Pancreas (tissue), 10 donors: ENCODE results near the gene IL17RD. TPM values are rescaled to one million over a fixed set of nuclear protein-coding genes. Genes with fewer than 3 reads are reported as not detected.

ENCODE experiments used
- ATAC-seq, 4 donors: fragments of 200-7000 bp; cut with Tn5 transposase; one replicate each; pipeline versions ENCODE4 v1.8.0 to v1.9.1; 2020; ENCODE audit warnings: mild to moderate bottlenecking in 4 of 4, moderate library complexity in 4 of 4
- DNase-seq, 6 donors: peaks; one replicate each; pipeline ENCODE4 v3.0.0-alpha.2; 2020
- FAIRE-seq: peaks from 2 replicates; lab custom pipeline; 2012; peaks lifted over from hg19 to GRCh38; lab: Jason Lieb, UNC
- H3K27ac ChIP-seq, 4 donors: fragments of 200-600 bp; sonication (generic); 1 replicate in 3 of 4; 2 replicates in 1 of 4; pipeline versions ENCODE4 v1.5.0 to v1.8.0; 2020
- H3K27me3 ChIP-seq, 4 donors: fragments of 200-600 bp; one replicate each; pipeline ENCODE4 v1.8.0; 2021
- H3K36me3 ChIP-seq, 3 donors: fragments of 200-600 bp; sonication (generic) in 1 of 3; one replicate each; pipeline versions ENCODE4 v1.5.0 to v1.8.0; 2020 to 2021
- H3K4me1 ChIP-seq, 3 donors: fragments of 200-600 bp; one replicate each; pipeline ENCODE4 v1.8.0; 2021
- H3K4me3 ChIP-seq, 4 donors: fragments of 200-600 bp; sonication (generic) in 2 of 4; one replicate each; pipeline versions ENCODE4 v1.5.0 to v1.8.0; 2020 to 2021
- H3K9me3 ChIP-seq, 4 donors: fragments of 200-600 bp; one replicate each; pipeline ENCODE4 v1.8.0; 2021
- WGBS, 2 donors: extraction: QIAGEN DNeasy Blood & Tissue Kit; methylation state at CpG; one replicate each; pipeline ENCODE4 v1.1.7; 2013; 5-methylcytosine and 5-hydroxymethylcytosine counted together
- intact Hi-C, 3 donors: fragments of 100-400 bp; cut with DNase I; formaldehyde crosslinking; loops; one replicate each; pipeline versions ENCODE4 v1.11.1 to v1.14.2; 2022
- polyA plus RNA-seq, 2 donors: library from polyadenylated mRNA; stranded (reverse); fragments of 200-250 nt; gene quantifications; one replicate each; pipeline ENCODE4 v1.2.3, GENCODE V29; 2013
- total RNA-seq, 6 donors: library from RNA; stranded (reverse); fragmentation: NEBNext Ultra II Directional in 4 of 6; extraction: Animal tissue kit (Norgen Biotek cat#: 25700) in 4 of 6; gene quantifications; one replicate each; pipeline versions ENCODE4 v1.2.1 to v1.2.4, GENCODE V29; 2021 to 2023
- TF ChIP-seq, protein P1 (sequence below), 4 donors: fragments of 200-600 bp; sonication (generic) in 3 of 4; IDR thresholded peaks; one replicate each; pipeline versions ENCODE4 v1.5.0 to v1.8.0; 2021; ENCODE audit warnings: antibody characterized with exemption in 4 of 4
- donor health status: healthy with polysubstance abuse.
- donor health status: DM: no; HTN: no; CAD: no; lungs with moderate emphysema.
- donor health status: DM: no; HTN: no; CAD: no.
- donor health status: control.
- donor health status: control.
- donor health status: Bipolar disorder and iron deficiency.
- donor health status: DM: yes; HTN: yes; CAD: no.
- donor health status: DM: no; HTN: no; CAD: no.
- donor health status: DM: no; HTN: no; CAD: no.
- donor health status: DM: yes; HTN: yes; CAD: no.

The IL17RD gene
- total and polyA plus RNA-seq, 8 donors: 0.42 to 3.9 (median 1.9) TPM

DNA sequence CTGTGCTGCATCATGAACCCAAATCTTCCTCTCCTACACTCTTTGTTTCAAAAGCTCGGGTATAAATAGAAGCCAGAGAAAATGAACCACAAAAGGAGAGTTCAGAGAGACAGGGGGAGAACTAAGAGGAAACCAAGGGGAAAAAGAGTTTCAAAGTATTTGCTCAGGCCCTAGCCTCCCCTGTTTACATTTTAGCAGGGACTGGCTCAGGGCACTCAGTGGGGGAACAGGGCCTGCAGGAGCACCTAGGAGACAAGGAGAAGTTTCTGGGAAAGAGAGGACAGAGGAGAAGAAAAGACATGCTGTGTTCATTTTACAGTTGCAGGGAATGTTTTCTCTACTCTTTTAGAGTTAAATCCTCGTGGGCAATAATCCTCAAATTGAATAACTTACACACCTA lies 8.5 kb upstream of the IL17RD start:
- ATAC-seq (no peak), DNase-seq (no peak), FAIRE-seq (no peak)
- no peaks in the 10 kb centered on the region for H3K36me3 ChIP-seq
- no peak overlapping the region for H3K27ac ChIP-seq
- H3K4me3 ChIP-seq: no peak overlapping the region
- WGBS, 2 donors: 55 to 67% methylated on average over 2 of the region's 2 CpGs
- no peaks in the 10 kb centered on the region for H3K4me1 ChIP-seq
- TF ChIP-seq, protein P1, sequence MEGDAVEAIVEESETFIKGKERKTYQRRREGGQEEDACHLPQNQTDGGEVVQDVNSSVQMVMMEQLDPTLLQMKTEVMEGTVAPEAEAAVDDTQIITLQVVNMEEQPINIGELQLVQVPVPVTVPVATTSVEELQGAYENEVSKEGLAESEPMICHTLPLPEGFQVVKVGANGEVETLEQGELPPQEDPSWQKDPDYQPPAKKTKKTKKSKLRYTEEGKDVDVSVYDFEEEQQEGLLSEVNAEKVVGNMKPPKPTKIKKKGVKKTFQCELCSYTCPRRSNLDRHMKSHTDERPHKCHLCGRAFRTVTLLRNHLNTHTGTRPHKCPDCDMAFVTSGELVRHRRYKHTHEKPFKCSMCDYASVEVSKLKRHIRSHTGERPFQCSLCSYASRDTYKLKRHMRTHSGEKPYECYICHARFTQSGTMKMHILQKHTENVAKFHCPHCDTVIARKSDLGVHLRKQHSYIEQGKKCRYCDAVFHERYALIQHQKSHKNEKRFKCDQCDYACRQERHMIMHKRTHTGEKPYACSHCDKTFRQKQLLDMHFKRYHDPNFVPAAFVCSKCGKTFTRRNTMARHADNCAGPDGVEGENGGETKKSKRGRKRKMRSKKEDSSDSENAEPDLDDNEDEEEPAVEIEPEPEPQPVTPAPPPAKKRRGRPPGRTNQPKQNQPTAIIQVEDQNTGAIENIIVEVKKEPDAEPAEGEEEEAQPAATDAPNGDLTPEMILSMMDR (IDR thresholded peaks at IDR 0.05): no peak
- intact Hi-C loops: no loop called here
- H3K9me3 ChIP-seq: no peaks in the 10 kb centered on the region
- H3K27me3 ChIP-seq: no peaks in the 10 kb centered on the region

DNA sequence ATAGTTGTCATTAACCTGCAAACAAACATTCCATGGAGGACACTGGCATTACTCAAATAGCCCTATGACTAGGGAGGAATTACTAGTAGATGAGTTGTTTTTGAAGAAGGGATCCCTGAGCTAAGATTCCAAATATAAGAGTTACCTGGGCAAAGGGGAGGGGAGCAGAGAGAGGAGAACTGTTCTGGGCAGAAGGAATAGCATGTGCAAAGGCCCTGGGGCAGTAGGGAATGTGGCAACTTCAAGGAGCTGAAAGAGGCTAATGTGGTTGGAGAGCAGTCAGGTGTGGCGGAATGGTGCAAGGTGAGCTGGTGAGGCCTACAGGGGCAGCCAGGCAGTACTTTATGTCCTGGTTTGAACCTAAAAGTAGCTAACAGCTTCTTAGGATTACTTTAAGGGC lies 5.8 kb upstream of the IL17RD start:
- no peak for DNase-seq
- no peaks in the 10 kb centered on the region for H3K4me1 ChIP-seq
- H3K36me3 ChIP-seq: no peaks in the 10 kb centered on the region
- no peak overlapping the region for H3K4me3 ChIP-seq
- no peak overlapping the region for H3K27ac ChIP-seq
- no peaks in the 10 kb centered on the region for H3K27me3 ChIP-seq
- H3K9me3 ChIP-seq: no peaks in the 10 kb centered on the region
- TF ChIP-seq, protein P1 (IDR thresholded peaks at IDR 0.05): no peak
- intact Hi-C loops: no loop called here
- ATAC-seq: no peak
- no peak for FAIRE-seq
- 98 to 100% methylated on average over 1 of the region's 1 CpG for WGBS, 2 donors

DNA sequence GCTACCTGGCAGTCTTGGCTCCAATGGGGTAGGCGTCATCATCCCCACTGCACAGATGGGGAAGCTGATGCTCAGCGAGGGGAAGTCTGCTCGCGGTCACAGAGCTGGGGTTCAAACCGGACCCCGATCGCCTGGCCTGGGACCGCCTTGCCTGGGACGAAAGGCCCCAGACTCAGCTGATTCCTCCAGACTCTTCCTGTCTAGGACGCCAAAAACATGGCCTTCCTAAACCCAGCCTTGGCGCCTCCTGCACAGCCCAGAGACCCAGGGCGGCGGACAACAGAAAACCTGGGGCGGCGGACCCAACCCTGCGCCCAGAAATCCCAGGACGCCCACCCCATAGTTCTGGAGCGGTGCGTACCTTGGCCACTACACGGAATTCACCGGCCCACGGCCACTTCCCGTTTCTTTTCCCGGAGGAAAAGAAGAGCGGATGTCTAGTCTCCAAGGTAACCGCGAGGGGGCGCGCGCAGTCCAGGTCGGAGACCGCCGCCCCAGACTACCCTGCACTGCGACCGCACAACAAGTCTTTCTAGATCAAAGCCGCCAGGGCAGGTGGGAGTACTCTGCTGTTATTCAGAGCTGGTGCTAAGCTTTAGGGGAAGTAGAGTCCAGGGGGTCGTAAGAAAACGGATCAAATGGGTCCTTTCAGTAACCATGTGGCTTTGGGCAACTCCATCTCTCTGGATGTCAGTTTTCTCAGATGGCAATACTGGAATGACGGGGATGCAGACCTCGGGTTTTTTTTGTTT lies 4.9 kb upstream of the IL17RD start:
- ATAC-seq (peak; percentile 87 to 95 (median 92)), FAIRE-seq (no peak), DNase-seq (peak; percentile 56 to 92 (median 76))
- TF ChIP-seq, protein P1 (IDR thresholded peaks at IDR 0.05): peak; percentile 66 to 80 (median 74)
- Histone ChIP-seq H3K4me1 (no peaks in the 10 kb centered on the region), H3K27ac (no peak overlapping the region), H3K36me3 (no peaks in the 10 kb centered on the region), H3K9me3 (no peaks in the 10 kb centered on the region), H3K4me3 (peak overlapping the region; percentile 20 to 52 (median 40)), H3K27me3 (no peaks in the 10 kb centered on the region)
- WGBS, 2 donors: 8 to 9% methylated on average over 40 of the region's 40 CpGs
- intact Hi-C loops: no loop called here

DNA sequence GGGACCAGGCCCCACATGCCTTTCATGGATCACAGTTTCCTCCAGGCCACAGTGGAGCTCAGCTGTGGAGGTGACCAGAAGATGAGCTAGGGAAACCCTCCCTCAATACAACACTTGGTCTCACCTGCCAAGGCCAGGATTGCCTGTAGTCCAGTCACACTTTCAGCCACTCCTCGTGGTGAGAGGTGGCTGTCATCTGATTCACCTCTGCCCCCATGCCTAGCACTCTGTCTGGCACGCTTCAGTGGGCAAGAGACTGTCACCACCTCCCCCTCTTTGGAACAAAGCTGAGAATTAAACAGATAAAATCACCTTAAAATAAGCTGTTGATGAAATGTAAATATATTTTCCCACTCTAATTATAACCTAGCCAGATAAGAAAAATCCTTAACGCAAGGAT lies 4.0 kb upstream of the IL17RD start:
- H3K9me3 ChIP-seq: no peaks in the 10 kb centered on the region
- WGBS, 2 donors: 43 to 52% methylated on average over 3 of the region's 3 CpGs
- H3K4me1 ChIP-seq: peaks cover 0 to 4% (median 0%) of the 10 kb centered on the region in 3 donors
- H3K27me3 ChIP-seq: no peaks in the 10 kb centered on the region
- H3K4me3 ChIP-seq: no peak overlapping the region
- no peak overlapping the region for H3K27ac ChIP-seq
- H3K36me3 ChIP-seq: no peaks in the 10 kb centered on the region
- TF ChIP-seq, protein P1 (IDR thresholded peaks at IDR 0.05): no peak
- no peak for FAIRE-seq
- intact Hi-C loops: no loop called here
- no peak for DNase-seq
- ATAC-seq: no peak

DNA sequence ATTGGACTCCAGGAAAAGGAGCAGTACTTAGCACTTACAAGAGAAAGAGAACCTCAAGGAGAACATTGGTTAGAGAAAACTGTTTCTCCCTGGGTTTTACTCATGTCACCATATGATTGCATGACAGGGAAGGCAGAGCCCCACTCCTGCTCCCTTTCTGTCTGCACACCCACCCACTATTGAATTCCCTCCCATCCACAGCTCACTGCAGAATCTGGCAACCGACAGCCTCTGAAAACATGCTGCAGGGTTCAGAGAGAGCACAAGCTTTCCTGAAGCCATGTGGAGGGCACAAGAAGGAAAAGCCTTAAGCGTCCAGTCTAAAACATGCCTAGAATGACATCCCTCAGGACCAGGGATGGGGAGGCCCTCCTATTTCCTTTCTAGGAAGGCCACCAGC lies 3.0 kb upstream of the IL17RD start:
- ATAC-seq: no peak
- TF ChIP-seq, protein P1 (IDR thresholded peaks at IDR 0.05): no peak
- no peak overlapping the region for H3K27ac ChIP-seq
- H3K36me3 ChIP-seq: no peaks in the 10 kb centered on the region
- no peaks in the 10 kb centered on the region for H3K9me3 ChIP-seq
- intact Hi-C loops: no loop called here
- H3K4me1 ChIP-seq: peaks cover 0 to 4% (median 0%) of the 10 kb centered on the region in 3 donors
- 70 to 78% methylated on average over 2 of the region's 2 CpGs for WGBS, 2 donors
- H3K4me3 ChIP-seq: no peak overlapping the region
- FAIRE-seq: no peak
- no peaks in the 10 kb centered on the region for H3K27me3 ChIP-seq
- DNase-seq: no peak
